ENCODE data around the gene TMOD2. TPM values are rescaled to one million over a fixed set of nuclear protein-coding genes. Genes with fewer than 3 reads are reported as not detected.

The TMOD2 gene
- total RNA-seq, 1 experiment from 2014 or later, result 5.7 TPM

DNA sequence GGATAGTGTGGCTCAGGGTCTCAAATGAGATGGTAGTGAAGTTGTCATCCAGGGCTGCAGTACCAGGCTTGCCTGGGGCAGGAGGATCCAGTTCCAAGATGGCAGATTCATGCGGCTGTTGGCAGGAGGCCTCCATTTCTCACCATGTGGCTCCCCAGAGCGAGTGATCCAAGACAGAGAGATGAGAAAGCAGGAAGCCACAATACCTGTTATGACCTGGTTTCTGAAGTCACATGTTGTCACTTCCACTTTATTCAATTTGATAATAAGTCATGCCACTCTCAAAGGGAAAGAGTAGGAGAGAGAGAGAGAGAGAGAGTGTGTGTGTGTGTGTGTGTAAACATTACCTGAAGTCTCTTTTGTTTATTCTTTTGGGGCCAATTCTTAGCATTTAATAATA is 30.1 kb downstream of the TMOD2 start:
- intact Hi-C loops (cut with micrococcal nuclease), result loop anchor here (5.0 kb wide), 1 partner anchor 296 kb away; no protein-coding TSS in a partner anchor
- Histone ChIP-seq H3K9me3 (ENCODE audit: control insufficient read depth in 1 of 2, insufficient read depth in 1 of 2, low read depth in 1 of 2, low read length in 2 of 2) (peaks cover 0 to 6% of the 10 kb centered on the region in 2 experiments; a peak in 1 of 4 replicates), H3K36me3 (ENCODE audit: control insufficient read depth in 1 of 2, insufficient read depth in 2 of 2, low read length in 2 of 2) (no peaks in the 10 kb centered on the region; a peak in 1 of 4 replicates), H3K4me2 (ENCODE audit: low read length) (no peak overlapping the region), H3K4me3 (replicated peaks in 1 of 2; ENCODE audit: low read depth in 1 of 2, low read length in 2 of 2) (no peak overlapping the region), H3K9ac (ENCODE audit: low read length) (no peak overlapping the region), H3K9me2 (ENCODE audit: insufficient read depth) (no peaks in the 10 kb centered on the region), H3K27ac (ENCODE audit: low read depth, low read length) (no peak overlapping the region), H3K79me2 (ENCODE audit: insufficient read depth, low read length) (no peaks in the 10 kb centered on the region), H4K20me1 (ENCODE audit: insufficient read depth) (no peaks in the 10 kb centered on the region), H2AFZ (ENCODE audit: low read depth, low read length, poor library complexity, severe bottlenecking) (no peak overlapping the region), H3K4me1 (ENCODE audit: control insufficient read depth in 1 of 2, insufficient read depth in 2 of 2, low read length in 2 of 2) (peaks cover 0 to 1% of the 10 kb centered on the region in 2 experiments; a peak in 2 of 4 replicates), H3K27me3 (ENCODE audit: insufficient read depth, low read length) (no peaks in the 10 kb centered on the region)
- no peak for TF ChIP-seq SRF (IDR thresholded peaks at IDR 0.05; ENCODE audit: low read depth)
- TF ChIP-seq EGR1 (IDR thresholded peaks at IDR 0.05; ENCODE audit: low read depth), result no peak
- TF ChIP-seq ZFX (IDR thresholded peaks at IDR 0.05), result no peak
- TF ChIP-seq, protein P1, sequence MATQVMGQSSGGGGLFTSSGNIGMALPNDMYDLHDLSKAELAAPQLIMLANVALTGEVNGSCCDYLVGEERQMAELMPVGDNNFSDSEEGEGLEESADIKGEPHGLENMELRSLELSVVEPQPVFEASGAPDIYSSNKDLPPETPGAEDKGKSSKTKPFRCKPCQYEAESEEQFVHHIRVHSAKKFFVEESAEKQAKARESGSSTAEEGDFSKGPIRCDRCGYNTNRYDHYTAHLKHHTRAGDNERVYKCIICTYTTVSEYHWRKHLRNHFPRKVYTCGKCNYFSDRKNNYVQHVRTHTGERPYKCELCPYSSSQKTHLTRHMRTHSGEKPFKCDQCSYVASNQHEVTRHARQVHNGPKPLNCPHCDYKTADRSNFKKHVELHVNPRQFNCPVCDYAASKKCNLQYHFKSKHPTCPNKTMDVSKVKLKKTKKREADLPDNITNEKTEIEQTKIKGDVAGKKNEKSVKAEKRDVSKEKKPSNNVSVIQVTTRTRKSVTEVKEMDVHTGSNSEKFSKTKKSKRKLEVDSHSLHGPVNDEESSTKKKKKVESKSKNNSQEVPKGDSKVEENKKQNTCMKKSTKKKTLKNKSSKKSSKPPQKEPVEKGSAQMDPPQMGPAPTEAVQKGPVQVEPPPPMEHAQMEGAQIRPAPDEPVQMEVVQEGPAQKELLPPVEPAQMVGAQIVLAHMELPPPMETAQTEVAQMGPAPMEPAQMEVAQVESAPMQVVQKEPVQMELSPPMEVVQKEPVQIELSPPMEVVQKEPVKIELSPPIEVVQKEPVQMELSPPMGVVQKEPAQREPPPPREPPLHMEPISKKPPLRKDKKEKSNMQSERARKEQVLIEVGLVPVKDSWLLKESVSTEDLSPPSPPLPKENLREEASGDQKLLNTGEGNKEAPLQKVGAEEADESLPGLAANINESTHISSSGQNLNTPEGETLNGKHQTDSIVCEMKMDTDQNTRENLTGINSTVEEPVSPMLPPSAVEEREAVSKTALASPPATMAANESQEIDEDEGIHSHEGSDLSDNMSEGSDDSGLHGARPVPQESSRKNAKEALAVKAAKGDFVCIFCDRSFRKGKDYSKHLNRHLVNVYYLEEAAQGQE (IDR thresholded peaks at IDR 0.05; ENCODE audit: low read depth), result no peak
- no peak for TF ChIP-seq EZH2phosphoT487 (IDR thresholded peaks at IDR 0.05; ENCODE audit: borderline replicate concordance)
- TF ChIP-seq, protein P2, sequence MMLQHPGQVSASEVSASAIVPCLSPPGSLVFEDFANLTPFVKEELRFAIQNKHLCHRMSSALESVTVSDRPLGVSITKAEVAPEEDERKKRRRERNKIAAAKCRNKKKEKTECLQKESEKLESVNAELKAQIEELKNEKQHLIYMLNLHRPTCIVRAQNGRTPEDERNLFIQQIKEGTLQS (IDR thresholded peaks at IDR 0.05), result no peak
- no TSS peak for BruUV-seq (replicated peaks)
- ChIA-PET POLR2A (no interaction called here), CTCF (no interaction called here), RAD21 (ENCODE audit: low non-redundant PET in 1 of 2, low total read pairs in 2 of 2, uncharacterized antibody in 2 of 2, unreplicated experiment in 2 of 2) (no interaction called here)
- DNase-seq (ENCODE audit: low read depth, low spot score), result no peak
- no peak for ATAC-seq
